Activated T-cell treated with anti-CD3 and anti-CD28 coated beads, Interleukin-2, amount 50 U/mL, for 24 hours (primary cell): Measurements from ENCODE around the gene CCDC197.

Source experiments
- DNase-seq: peaks from one replicate; pipeline ENCODE4 v3.0.0-alpha.2; 2020
- H3K27ac Mint-ChIP-seq: 2 replicates; pipeline ENCODE4 v1.8.0; 2020; ENCODE audit warnings: mild to moderate bottlenecking, mixed read lengths
- H3K27me3 Mint-ChIP-seq: 2 replicates; pipeline ENCODE4 v1.8.0; 2020; ENCODE audit warnings: mixed read lengths
- H3K36me3 Mint-ChIP-seq: 2 replicates; pipeline ENCODE4 v1.8.0; 2020; ENCODE audit warnings: low read depth, mixed read lengths
- H3K4me1 Mint-ChIP-seq: 2 replicates; pipeline ENCODE4 v1.8.0; 2020; ENCODE audit warnings: low read depth, mixed read lengths
- H3K4me3 Mint-ChIP-seq: 2 replicates; pipeline ENCODE4 v1.8.0; 2020; ENCODE audit warnings: mild to moderate bottlenecking, moderate library complexity, mixed read lengths
- H3K9me3 Mint-ChIP-seq: 2 replicates; pipeline ENCODE4 v1.8.0; 2020; ENCODE audit warnings: mixed read lengths

Gene CCDC197

DNA sequence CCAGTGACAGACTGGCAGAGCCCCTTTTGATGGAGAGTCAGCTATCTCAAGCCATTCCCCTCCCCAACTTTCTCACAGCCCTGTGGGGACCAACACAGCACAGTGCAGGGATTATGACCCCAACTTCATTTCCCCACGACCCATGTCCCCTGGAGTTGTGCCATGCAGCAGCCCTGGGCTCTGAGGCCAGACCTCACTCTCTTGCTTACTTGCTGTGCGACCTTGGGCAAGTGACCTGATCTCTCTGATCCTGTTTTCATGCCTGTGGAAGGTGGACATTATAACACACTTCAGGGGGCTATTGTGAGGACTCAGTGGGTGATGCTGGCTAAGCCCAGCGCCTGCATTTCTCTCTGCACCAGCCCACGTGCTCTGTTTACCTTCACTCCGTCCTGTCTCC is 43.1 kb downstream of the CCDC197 start:
- Mint-ChIP-seq H3K9me3 (no peaks in the 10 kb centered on the region), H3K27me3 (no peaks in the 10 kb centered on the region), H3K4me3 (no peak overlapping the region), H3K4me1 (peaks cover 4% of the 10 kb centered on the region), H3K27ac (peak overlapping the region; percentile 2), H3K36me3 (peaks cover 22% of the 10 kb centered on the region)
- DNase-seq = no peak

DNA sequence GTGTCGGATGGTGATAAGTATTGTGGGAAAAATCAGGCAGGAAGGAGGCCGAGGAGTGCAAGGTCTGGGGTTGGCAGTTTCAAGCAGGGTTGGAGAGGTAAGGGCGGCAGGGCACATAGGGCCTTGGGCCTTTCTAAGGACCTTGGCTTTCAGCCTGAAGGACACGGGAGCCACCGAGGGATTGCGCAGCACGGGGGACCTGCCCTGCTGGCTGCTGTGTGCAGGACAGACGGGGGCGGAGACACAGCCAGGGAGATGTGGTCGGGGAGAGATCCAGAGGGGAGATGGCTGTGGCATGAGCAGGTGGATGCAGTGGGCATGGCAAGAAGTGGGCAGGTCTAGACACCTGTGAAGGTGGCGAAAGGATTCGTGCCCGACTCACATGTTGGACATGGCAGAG is 43.7 kb downstream of the CCDC197 start:
- DNase-seq = no peak
- Mint-ChIP-seq H3K4me3 (no peak overlapping the region), H3K27me3 (no peaks in the 10 kb centered on the region), H3K36me3 (peaks cover 28% of the 10 kb centered on the region), H3K9me3 (no peaks in the 10 kb centered on the region), H3K27ac (peak overlapping the region; percentile 2), H3K4me1 (peaks cover 4% of the 10 kb centered on the region)

- no peaks in the 10 kb centered on the region for H3K9me3 Mint-ChIP-seq
- no peaks in the 10 kb centered on the region for H3K27me3 Mint-ChIP-seq
- H3K36me3 Mint-ChIP-seq = peaks cover 37% of the 10 kb centered on the region
- H3K27ac Mint-ChIP-seq = peak overlapping the region; percentile 10
- DNase-seq = no peak
- H3K4me1 Mint-ChIP-seq = peaks cover under 1% of the 10 kb centered on the region
- H3K4me3 Mint-ChIP-seq = no peak overlapping the region
Observed at GRCh38 chr14:94041551-94042346, 44.6 kb downstream of the CCDC197 start.

- Mint-ChIP-seq H3K36me3 (peaks cover 45% of the 10 kb centered on the region), H3K4me1 (no peaks in the 10 kb centered on the region), H3K27me3 (no peaks in the 10 kb centered on the region), H3K27ac (peak overlapping the region; percentile 29), H3K4me3 (no peak overlapping the region), H3K9me3 (no peaks in the 10 kb centered on the region)
- DNase-seq = no peak
Observed at GRCh38 chr14:94042433-94043091, 45.5 kb downstream of the CCDC197 start.

DNA sequence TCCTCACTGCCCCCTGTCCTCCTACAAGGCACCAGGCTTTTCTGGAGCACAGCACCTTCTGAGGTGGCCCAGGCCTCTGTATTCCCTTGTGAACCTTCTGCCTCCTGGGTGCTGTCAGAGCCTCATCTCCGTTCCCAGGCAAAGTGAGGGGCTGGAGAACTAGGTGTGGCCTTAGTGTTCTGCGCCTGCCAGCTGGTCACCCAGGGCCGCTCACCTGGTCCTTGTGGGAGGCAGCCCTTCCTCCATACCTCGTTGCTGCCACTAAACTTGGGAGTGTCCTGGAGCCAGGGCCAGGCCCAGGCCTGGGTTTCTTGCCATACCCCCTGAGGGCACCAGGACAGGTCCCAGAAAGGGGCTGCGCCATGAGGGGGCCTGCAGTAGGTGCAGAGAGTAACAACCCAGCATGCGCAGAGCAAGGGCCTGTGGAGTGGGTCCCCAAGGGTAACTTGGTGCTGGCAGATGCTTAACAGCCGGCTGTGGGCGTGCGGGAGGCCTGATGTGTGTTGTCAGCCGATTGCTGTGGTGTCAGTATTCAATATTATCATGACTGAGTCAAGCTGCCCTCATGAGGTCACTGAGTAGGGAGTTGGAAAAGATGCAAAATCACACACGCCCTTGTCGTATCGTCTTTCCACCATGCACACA is 46.1 kb downstream of the CCDC197 start:
- DNase-seq = no peak
- Mint-ChIP-seq H3K27ac (peak overlapping the region; percentile 29), H3K36me3 (peaks cover 52% of the 10 kb centered on the region), H3K4me1 (no peaks in the 10 kb centered on the region), H3K27me3 (no peaks in the 10 kb centered on the region), H3K4me3 (no peak overlapping the region), H3K9me3 (no peaks in the 10 kb centered on the region)

DNA sequence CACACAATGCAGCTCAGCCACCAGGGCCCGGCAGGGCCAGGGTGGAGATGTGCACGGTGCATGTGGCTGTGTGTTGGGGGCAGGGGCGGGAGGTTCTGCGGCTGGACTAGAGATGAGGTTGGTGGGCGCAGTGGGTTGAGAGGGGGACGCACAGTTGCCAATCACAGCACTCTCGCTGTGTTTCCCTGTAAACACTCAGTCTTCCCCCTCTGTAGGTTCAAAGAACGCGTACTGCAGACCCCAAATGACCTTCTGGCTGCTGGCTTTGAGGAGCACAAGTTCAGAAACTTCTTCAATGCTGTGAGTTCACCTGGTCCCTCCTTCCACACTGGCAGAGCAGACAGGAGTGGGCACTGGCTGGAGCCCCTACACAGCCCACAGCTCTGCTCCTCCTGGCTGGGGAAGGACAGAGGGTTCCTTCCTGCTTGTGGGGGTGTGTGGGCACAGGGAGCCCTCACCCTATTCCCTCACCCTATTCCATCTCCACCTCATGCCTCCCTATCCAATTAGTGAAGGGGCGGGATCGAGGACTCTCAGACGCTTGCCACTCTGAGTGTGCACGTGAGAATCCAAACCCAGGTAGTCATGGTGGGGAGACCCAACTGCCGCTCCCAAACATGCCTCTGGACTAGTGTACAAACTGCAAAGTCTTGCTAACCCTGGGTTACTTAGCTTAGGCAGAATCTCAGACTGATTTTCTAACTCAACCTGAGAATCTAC is 46.8 kb downstream of the CCDC197 start:
- Mint-ChIP-seq H3K4me3 (no peak overlapping the region), H3K4me1 (no peaks in the 10 kb centered on the region), H3K9me3 (no peaks in the 10 kb centered on the region), H3K27ac (no peak overlapping the region), H3K27me3 (no peaks in the 10 kb centered on the region), H3K36me3 (peaks cover 59% of the 10 kb centered on the region)
- DNase-seq = peak; percentile 29

DNA sequence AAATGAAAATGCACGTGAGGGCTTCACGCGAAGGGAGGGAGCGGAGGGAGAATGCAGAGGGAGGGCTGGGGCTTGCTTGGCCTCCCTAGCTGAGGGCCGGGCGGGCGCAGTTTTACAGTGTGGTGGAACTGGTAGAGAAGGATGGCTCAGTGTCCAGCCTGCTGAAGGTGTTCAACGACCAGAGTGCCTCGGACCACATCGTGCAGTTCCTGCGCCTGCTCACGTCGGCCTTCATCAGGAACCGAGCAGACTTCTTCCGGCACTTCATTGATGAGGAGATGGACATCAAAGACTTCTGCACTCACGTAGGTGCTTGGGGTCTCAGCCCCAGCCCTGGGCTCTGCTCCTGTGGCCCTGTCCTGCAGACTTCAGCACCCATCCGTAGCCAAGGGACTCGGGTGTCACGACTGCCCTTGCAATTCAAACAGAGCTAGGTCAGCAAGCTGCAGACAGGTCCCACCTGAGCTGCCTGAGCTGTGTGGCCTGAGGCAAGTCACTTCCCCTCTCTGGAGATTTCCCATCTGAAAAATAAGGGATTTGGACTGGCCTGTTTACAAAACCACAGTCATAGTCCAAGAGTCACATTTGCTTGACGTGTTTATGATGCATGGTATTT is 47.5 kb downstream of the CCDC197 start:
- no peak overlapping the region for H3K4me3 Mint-ChIP-seq
- DNase-seq = peak; percentile 29
- peaks cover 66% of the 10 kb centered on the region for H3K36me3 Mint-ChIP-seq
- H3K4me1 Mint-ChIP-seq = no peaks in the 10 kb centered on the region
- no peaks in the 10 kb centered on the region for H3K9me3 Mint-ChIP-seq
- H3K27ac Mint-ChIP-seq = no peak overlapping the region
- no peaks in the 10 kb centered on the region for H3K27me3 Mint-ChIP-seq

DNA sequence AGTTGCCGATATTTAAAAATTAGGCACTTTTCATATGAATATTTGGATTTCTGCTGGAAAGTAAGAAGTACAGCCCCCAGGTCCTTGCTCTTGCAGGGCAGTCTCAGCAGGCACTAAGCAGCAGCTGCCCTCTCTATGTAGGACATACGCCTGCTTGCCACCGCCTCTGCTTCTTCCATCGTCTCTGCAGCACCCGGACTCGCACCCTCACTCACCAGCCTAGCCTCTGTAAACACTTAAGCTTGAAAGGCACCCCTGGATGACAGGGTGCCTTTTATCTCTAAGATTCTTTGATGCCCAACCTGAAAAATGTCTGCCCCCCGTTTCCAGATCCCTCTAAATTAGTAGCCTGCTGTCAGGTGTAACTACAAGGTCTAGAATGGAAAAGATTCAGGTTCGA is 48.0 kb downstream of the CCDC197 start:
- no peaks in the 10 kb centered on the region for H3K27me3 Mint-ChIP-seq
- no peak overlapping the region for H3K4me3 Mint-ChIP-seq
- peak; percentile 22 for DNase-seq
- no peak overlapping the region for H3K27ac Mint-ChIP-seq
- H3K4me1 Mint-ChIP-seq = no peaks in the 10 kb centered on the region
- H3K9me3 Mint-ChIP-seq = no peaks in the 10 kb centered on the region
- peaks cover 71% of the 10 kb centered on the region for H3K36me3 Mint-ChIP-seq

DNA sequence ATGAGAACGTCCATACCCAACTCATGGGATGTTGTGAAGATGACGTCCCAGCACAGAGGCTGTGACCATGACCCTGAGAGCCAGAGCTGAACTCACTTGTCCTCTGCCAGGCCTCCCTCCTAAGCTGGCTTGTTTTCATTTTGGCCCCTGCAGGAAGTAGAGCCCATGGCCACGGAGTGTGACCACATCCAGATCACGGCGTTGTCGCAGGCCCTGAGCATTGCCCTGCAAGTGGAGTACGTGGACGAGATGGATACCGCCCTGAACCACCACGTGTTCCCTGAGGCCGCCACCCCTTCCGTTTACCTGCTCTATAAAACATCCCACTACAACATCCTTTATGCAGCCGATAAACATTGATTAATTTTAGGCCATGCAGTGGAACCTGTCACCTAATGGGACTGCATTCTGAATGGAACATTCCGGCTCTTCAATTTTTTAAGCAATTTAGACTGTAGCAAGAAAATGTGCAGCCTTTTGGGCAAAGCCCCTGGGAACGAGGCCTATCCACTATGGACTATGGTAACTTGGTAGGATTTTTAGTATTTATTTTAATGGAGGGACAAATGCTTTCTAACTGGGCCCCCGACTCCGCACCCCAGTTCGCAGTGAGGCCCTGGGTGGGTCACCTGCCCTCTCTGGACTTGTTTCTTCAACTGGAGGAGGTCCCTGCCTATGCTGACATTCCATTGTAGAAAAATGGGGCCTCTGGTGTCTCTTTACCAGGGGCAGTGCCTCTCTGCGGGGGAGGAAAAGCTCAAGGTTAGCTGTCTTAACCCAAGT is 48.7 kb downstream of the CCDC197 start:
- no peaks in the 10 kb centered on the region for H3K27me3 Mint-ChIP-seq
- no peak overlapping the region for H3K4me3 Mint-ChIP-seq
- H3K4me1 Mint-ChIP-seq = no peaks in the 10 kb centered on the region
- H3K9me3 Mint-ChIP-seq = no peaks in the 10 kb centered on the region
- DNase-seq = no peak
- H3K27ac Mint-ChIP-seq = peak overlapping the region; percentile 11
- peaks cover 77% of the 10 kb centered on the region for H3K36me3 Mint-ChIP-seq

DNA sequence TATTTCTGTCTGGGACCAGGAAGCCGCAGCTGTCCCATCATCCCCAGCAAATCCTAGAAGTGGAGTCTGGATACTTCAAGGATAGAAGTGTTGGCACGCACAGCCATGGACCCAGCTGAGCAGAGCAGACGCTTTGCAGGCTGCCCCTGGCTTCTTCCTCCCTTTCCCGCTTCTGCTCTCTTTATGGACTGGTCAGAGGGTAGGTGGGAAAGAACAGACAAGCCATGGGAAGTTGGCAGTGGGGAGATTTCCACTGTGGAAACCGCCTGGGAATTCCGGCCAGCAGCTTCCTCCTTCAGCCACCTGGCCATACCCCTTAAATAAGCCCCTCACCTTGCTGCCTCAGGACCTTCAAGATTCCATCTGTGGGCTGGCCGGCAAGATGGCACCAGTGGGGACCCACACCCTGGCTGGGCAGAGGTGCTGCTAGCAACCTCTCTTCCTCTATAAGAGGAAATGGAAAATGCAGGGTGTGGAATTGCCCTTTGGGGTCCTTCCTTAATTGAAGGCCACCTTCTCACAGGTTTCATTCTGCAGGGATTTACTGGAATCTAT is 49.7 kb downstream of the CCDC197 start:
- Mint-ChIP-seq H3K9me3 (no peaks in the 10 kb centered on the region), H3K27ac (peak overlapping the region; percentile 40), H3K36me3 (peaks cover 87% of the 10 kb centered on the region), H3K27me3 (no peaks in the 10 kb centered on the region), H3K4me1 (no peaks in the 10 kb centered on the region), H3K4me3 (no peak overlapping the region)
- DNase-seq = no peak

GRCh38 chr14:94047581-94047980 is 50.5 kb downstream of the CCDC197 start:
- Mint-ChIP-seq H3K9me3 (no peaks in the 10 kb centered on the region), H3K4me3 (no peak overlapping the region), H3K27me3 (no peaks in the 10 kb centered on the region), H3K4me1 (peaks cover 6% of the 10 kb centered on the region), H3K27ac (peak overlapping the region; percentile 69), H3K36me3 (peaks cover 96% of the 10 kb centered on the region)
- DNase-seq = no peak

DNA sequence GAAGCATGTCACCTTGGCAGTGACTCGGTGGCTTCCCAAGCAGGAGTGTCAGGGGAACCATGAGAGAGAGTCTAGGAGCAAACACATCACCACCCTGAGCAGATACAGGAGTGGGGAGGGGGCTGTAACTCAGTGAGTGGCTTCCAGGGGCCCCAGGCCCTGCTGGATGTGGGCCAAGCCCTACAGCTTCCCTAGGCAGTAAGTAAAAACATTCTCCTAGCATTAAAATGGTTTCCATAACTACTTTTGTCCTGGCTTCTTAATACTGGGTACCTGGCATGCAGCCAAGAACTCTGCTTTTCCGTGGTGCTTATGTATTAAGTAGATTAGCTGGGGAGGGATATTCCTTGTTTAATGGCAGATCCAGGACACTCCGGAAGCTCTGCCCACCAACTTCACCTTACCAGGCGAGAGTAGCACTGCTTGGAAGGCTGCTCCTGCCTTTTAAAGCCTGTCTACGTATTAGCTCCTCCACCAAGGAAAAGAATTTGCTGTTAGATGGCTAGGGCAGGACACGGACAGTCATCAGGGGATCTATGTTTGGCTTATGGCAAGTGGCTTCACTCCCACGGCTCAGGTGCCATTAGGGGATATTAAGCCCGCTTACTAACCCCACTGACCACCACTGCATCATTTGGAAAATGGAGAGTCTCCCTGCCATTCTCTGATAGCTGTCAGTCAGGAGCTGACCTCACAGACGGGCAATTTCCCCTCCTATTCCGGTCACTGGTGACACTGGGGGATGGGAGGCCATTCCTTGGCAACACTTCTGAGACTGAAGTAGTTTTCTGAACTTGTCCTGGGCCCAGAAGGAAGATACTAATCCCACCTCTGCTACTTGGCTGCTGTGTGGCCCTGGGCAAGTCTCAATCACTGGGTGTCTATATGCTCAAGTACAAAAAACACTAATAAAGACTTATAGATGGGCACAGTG is 51.9 kb downstream of the CCDC197 start:
- no peak for DNase-seq
- H3K4me1 Mint-ChIP-seq = peaks cover 13% of the 10 kb centered on the region
- H3K9me3 Mint-ChIP-seq = no peaks in the 10 kb centered on the region
- H3K36me3 Mint-ChIP-seq = peaks cover 95% of the 10 kb centered on the region
- H3K4me3 Mint-ChIP-seq = no peak overlapping the region
- no peaks in the 10 kb centered on the region for H3K27me3 Mint-ChIP-seq
- peak overlapping the region; percentile 69 for H3K27ac Mint-ChIP-seq
